ENCODE data around the gene CNTN4. TPM values are rescaled to one million over a fixed set of nuclear protein-coding genes. Genes with fewer than 3 reads are reported as not detected.

Gene CNTN4
- total RNA-seq, 1 donor from 2014 or later, result 16.5 TPM

GRCh38 chr3:2153547-2153946 is 54.9 kb downstream of the CNTN4 start:
- TF ChIP-seq CTCF (IDR thresholded peaks at IDR 0.05; ENCODE audit: insufficient read depth, low read length, poor library complexity, severe bottlenecking), result no peak
- Histone ChIP-seq H3K4me3 (ENCODE audit: low read depth, low read length) (no peak overlapping the region), H3K27me3 (ENCODE audit: control insufficient read depth, insufficient read depth, low read length) (no peaks in the 10 kb centered on the region), H3K36me3 (ENCODE audit: control insufficient read depth, insufficient read depth, low read length) (no peaks in the 10 kb centered on the region)
- DNase-seq (ENCODE audit: low read depth), result no peak

GRCh38 chr3:2154621-2155020 is 56.0 kb downstream of the CNTN4 start:
- TF ChIP-seq CTCF (IDR thresholded peaks at IDR 0.05; ENCODE audit: insufficient read depth, low read length, poor library complexity, severe bottlenecking), result no peak
- no peak for DNase-seq (ENCODE audit: low read depth)
- H3K36me3 ChIP-seq (ENCODE audit: control insufficient read depth, insufficient read depth, low read length), result no peaks in the 10 kb centered on the region
- no peaks in the 10 kb centered on the region for H3K27me3 ChIP-seq (ENCODE audit: control insufficient read depth, insufficient read depth, low read length)
- no peak overlapping the region for H3K4me3 ChIP-seq (ENCODE audit: low read depth, low read length)

- no peak overlapping the region for H3K4me3 ChIP-seq (ENCODE audit: low read depth, low read length)
- peak; percentile 77 for TF ChIP-seq CTCF (IDR thresholded peaks at IDR 0.05; ENCODE audit: insufficient read depth, low read length, poor library complexity, severe bottlenecking)
- H3K36me3 ChIP-seq (ENCODE audit: control insufficient read depth, insufficient read depth, low read length), result no peaks in the 10 kb centered on the region
- no peaks in the 10 kb centered on the region for H3K27me3 ChIP-seq (ENCODE audit: control insufficient read depth, insufficient read depth, low read length)
- DNase-seq (ENCODE audit: low read depth), result no peak
These were observed 57.7 kb downstream of the CNTN4 start for GRCh38 chr3:2156244-2156847.

GRCh38 chr3:2158828-2159227 is 60.2 kb downstream of the CNTN4 start:
- TF ChIP-seq CTCF (IDR thresholded peaks at IDR 0.05; ENCODE audit: insufficient read depth, low read length, poor library complexity, severe bottlenecking), result no peak
- Histone ChIP-seq H3K4me3 (ENCODE audit: low read depth, low read length) (no peak overlapping the region), H3K27me3 (ENCODE audit: control insufficient read depth, insufficient read depth, low read length) (no peaks in the 10 kb centered on the region), H3K36me3 (ENCODE audit: control insufficient read depth, insufficient read depth, low read length) (no peaks in the 10 kb centered on the region)
- no peak for DNase-seq (ENCODE audit: low read depth)

- peak; percentile 30 for TF ChIP-seq CTCF (IDR thresholded peaks at IDR 0.05; ENCODE audit: insufficient read depth, low read length, poor library complexity, severe bottlenecking)
- no peak for DNase-seq (ENCODE audit: low read depth)
- Histone ChIP-seq H3K27me3 (ENCODE audit: control insufficient read depth, insufficient read depth, low read length) (no peaks in the 10 kb centered on the region), H3K36me3 (ENCODE audit: control insufficient read depth, insufficient read depth, low read length) (no peaks in the 10 kb centered on the region), H3K4me3 (ENCODE audit: low read depth, low read length) (no peak overlapping the region)
These were observed 67.9 kb downstream of the CNTN4 start for GRCh38 chr3:2166552-2166951.

GRCh38 chr3:2172561-2173171 is 74.0 kb downstream of the CNTN4 start:
- DNase-seq (ENCODE audit: low read depth), result no peak
- no peaks in the 10 kb centered on the region for H3K36me3 ChIP-seq (ENCODE audit: control insufficient read depth, insufficient read depth, low read length)
- no peak overlapping the region for H3K4me3 ChIP-seq (ENCODE audit: low read depth, low read length)
- TF ChIP-seq CTCF (IDR thresholded peaks at IDR 0.05; ENCODE audit: insufficient read depth, low read length, poor library complexity, severe bottlenecking), result no peak
- H3K27me3 ChIP-seq (ENCODE audit: control insufficient read depth, insufficient read depth, low read length), result no peaks in the 10 kb centered on the region

All from kidney epithelial cell (primary cell).